ENCODE measurements around the gene VSTM4.

- no peak for TF ChIP-seq CTCF (IDR thresholded peaks at IDR 0.05)
- no peak for TF ChIP-seq POLR2A (IDR thresholded peaks at IDR 0.05)
Measured at GRCh38 chr10:48983648-48984351, 131.5 kb downstream of the VSTM4 start.

Measured in testis (tissue), 2 donors.